Activated naive CD4-positive, alpha-beta T cell treated with anti-CD3 and anti-CD28 coated beads, Interleukin-2, amount 50 U/mL, for 72 hours (primary cell): ENCODE measurements around the gene CCNA2. TPM values are rescaled to one million over a fixed set of nuclear protein-coding genes. Genes with fewer than 3 reads are reported as not detected.

Source experiments
- ATAC-seq, 2 donors: fragments of 150-1000 bp; cut with Tn5 transposase; 2 replicates each; pipeline ENCODE4 v1.10.0; 2021; ENCODE audit warnings: mild to moderate bottlenecking in 2 of 2, moderate library complexity in 2 of 2
- DNase-seq, 2 donors: peaks; one replicate each; pipeline ENCODE4 v3.0.0; 2021 to 2022; ENCODE audit warnings: low spot score in 2 of 2
- H3K27ac Mint-ChIP-seq, 2 donors: one replicate each; pipeline ENCODE4 v1.8.0; 2022; ENCODE audit warnings: mild to moderate bottlenecking in 2 of 2, mixed read lengths in 2 of 2
- H3K36me3 Mint-ChIP-seq, 2 donors: one replicate each; pipeline ENCODE4 v1.8.0; 2022; ENCODE audit warnings: mixed read lengths in 2 of 2
- H3K9me3 Mint-ChIP-seq, 2 donors: one replicate each; pipeline ENCODE4 v1.8.0; 2022; ENCODE audit warnings: mixed read lengths in 2 of 2
- total RNA-seq, 2 donors: library from RNA; stranded (reverse); gene quantifications; one replicate each; pipeline ENCODE4 v1.2.3, GENCODE V29; 2022

Gene CCNA2
- total RNA-seq, 2 donors from 2014 or later = 105 to 125 TPM

DNA sequence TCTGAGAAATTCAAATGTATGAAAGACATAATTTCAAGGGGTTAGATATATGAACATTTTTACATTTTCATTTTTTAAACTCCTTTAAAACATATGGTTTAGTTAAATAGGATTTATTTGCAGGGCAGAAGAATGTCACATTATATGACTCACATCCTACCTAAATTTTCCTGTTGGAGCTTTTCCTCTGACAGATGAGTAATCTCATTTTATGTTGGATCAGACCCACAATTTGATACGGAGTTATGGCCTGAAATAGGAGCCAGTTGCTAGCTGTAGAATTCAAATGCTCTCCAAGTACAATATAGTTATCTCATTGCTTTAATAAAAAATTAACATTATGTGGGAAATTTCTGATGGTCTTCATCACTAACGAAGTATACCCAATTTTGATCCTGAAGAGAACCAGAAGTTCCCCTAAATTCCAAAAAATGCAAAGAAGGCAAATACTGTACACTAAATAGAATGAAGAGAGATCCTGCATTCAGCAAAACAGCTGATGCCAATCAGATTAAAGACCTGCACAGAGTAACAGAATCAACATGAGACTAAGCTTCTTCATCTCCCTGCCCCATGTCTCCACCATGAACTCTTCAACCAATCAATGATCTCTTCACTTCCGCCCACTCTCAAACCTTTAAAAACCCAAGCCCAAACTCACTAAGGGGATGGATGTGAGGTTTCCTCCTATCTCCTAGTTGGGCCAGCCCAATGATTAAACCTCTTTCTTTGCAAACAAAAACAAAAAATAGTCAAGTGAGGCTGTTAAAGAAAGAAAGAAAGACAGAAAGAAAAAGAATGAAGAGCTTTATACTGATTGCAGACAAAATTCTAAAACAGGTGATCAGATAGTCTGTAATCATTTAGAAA lies 33.5 kb downstream of the CCNA2 start:
- ATAC-seq = no peak
- Mint-ChIP-seq H3K27ac (no peak overlapping the region), H3K9me3 (no peaks in the 10 kb centered on the region)

DNA sequence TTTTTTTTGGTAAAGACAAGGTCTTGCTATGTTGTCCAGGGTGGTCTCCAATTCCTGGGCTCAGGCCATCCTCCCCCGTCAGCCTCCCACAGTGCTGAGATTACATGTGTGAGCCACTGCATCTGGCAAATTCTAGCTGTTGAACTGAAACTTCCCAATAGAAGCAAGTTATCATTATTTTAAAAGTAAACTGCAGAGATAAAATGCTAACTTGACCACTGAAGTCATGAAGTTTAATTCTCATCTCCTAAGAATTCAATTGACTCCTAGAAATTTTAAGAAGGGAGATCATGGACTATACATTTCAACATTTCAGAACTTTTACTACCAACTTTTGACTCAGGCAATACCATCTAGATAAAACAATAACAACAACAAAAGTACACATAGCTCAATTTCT lies 34.2 kb downstream of the CCNA2 start:
- no peak for DNase-seq
- H3K9me3 Mint-ChIP-seq = no peaks in the 10 kb centered on the region
- no peak for ATAC-seq
- H3K36me3 Mint-ChIP-seq = no peaks in the 10 kb centered on the region
- H3K27ac Mint-ChIP-seq = no peak overlapping the region

More for the DNA sequence above, 33.5 kb downstream of the CCNA2 start:
- DNase-seq = no peak
- H3K36me3 Mint-ChIP-seq = no peaks in the 10 kb centered on the region

DNA sequence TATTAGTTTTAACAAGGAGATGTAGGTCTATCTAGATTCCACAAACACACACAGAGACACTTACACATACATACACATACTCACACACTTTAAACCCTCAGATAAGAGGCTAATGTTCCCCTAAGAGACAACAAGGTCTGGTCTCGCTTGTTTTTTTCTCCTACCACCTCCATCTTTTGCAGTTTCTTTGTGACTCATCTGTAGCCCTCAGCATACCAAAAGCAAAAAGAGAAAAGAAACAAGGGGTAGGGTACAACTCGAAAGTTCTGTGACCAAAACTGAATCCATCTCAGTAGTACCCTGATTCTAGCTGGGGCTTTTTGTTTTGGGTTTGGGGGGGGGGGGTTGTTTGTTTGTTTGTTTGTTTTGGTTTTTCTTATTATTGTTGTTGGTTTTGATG lies 34.8 kb downstream of the CCNA2 start:
- Mint-ChIP-seq H3K9me3 (peaks cover 0 to 2% of the 10 kb centered on the region in 2 donors), H3K36me3 (peaks cover 0 to under 1% of the 10 kb centered on the region in 2 donors), H3K27ac (no peak overlapping the region)
- ATAC-seq (peak in 1 of 2 donors; percentile 80), DNase-seq (no peak)

DNA sequence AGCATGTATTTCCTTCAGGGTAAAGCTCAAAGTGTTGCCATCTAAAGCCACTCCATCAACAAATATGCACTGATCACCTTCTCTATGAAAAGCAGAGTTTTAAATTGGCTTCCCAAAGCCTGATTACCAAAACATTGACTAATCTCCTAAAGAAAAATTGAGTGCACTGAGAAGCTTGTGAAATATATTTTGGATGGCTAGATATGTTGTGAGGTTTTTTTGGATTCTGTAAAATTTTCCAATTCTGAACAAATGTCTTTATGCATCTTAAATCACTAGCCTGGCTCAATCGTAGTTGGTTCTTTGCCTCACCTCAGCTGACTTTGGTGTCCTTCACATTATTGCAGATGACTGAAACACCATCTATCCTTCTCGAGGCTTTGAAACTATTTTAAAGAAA lies 37.5 kb downstream of the CCNA2 start:
- H3K36me3 Mint-ChIP-seq = peaks cover 0 to 4% of the 10 kb centered on the region in 2 donors
- DNase-seq (no peak), ATAC-seq (no peak)
- H3K9me3 Mint-ChIP-seq = peaks cover 0 to 4% of the 10 kb centered on the region in 2 donors
- no peak overlapping the region for H3K27ac Mint-ChIP-seq

DNA sequence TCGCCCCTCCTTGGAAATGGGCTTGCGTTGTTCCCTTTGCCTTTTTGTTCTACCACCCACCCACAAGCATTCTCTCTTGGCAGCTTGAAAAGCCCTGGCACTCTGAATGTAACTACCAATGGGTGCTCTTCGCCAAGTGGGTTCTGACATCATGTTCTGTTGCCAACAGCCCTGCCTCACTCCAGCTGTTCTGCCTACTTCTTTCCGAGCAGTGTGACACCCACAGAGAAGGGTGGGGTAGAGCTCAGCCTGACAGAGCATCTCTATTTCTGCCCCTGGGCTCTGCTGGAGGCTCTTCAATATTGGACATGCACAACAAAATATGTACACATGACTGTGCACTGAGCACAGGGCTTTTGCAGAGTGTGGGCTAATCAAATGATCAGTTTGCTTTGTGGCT lies 38.2 kb downstream of the CCNA2 start:
- Mint-ChIP-seq H3K27ac (no peak overlapping the region), H3K36me3 (peaks cover 0 to 4% of the 10 kb centered on the region in 2 donors), H3K9me3 (peaks cover 0 to 4% of the 10 kb centered on the region in 2 donors)
- ATAC-seq (no peak), DNase-seq (no peak)

DNA sequence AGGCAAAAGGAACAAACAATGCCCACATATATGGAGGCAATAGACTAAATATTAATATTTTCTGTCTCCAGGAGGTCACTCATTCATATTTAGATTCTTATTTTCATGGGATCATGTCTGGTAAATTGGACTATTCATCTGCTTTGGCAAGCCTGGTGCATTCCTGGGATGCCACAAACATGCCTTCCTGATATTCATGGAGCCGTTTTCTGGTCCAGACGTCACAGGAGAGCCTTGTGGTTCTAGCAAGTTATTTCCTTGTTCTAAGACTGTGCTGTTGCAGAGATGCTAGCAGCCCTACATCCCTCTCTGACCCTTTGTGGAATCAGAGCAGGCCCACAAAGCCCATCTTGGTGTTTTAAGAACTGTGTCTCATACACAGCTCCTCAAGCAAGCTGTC lies 38.7 kb downstream of the CCNA2 start:
- ATAC-seq (no peak), DNase-seq (no peak)
- H3K27ac Mint-ChIP-seq = no peak overlapping the region
- H3K36me3 Mint-ChIP-seq = peaks cover 0 to 4% of the 10 kb centered on the region in 2 donors
- peaks cover 0 to 4% of the 10 kb centered on the region in 2 donors for H3K9me3 Mint-ChIP-seq

DNA sequence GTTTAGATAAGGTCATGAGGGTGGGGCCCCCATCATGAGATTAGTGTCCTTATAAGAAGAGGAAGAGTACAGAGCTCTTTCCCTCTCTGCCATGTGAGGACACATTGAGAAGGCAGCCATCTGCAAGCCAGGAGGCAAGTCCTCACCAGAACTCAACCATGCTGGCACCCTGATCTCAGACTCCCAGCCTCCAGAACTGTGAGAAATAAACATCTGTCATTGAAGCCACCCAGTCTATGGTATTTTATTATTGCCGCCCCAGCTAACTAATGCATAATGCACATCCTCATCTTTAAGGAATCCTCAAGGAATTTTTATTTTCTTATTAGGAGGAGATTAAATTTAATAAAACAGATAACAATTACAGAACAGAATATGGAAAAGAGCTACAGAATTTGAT lies 39.3 kb downstream of the CCNA2 start:
- H3K36me3 Mint-ChIP-seq = peaks cover 0 to 4% of the 10 kb centered on the region in 2 donors
- DNase-seq (no peak), ATAC-seq (no peak)
- peaks cover 0 to 4% of the 10 kb centered on the region in 2 donors for H3K9me3 Mint-ChIP-seq
- H3K27ac Mint-ChIP-seq = no peak overlapping the region

DNA sequence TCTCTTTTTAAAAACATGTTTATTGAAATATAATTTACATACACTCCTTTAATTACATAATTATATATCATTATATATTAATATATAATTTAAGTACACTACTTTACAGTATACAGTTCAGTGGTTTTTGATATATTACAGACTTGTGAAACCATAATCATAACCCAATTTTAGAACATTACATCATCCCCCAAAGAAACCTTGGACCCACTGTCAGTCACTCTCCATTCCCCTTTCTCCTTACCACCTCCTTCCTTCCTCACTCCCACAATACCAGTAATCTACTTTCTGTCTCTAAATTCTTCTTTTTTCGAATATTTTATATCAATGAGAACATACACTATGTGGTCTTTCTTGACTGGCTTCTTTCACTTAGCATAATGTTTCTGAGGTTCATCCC lies 40.5 kb downstream of the CCNA2 start:
- DNase-seq = no peak
- peaks cover 0 to 4% of the 10 kb centered on the region in 2 donors for H3K36me3 Mint-ChIP-seq
- no peak for ATAC-seq
- no peak overlapping the region for H3K27ac Mint-ChIP-seq
- H3K9me3 Mint-ChIP-seq = peaks cover 0 to 4% of the 10 kb centered on the region in 2 donors

DNA sequence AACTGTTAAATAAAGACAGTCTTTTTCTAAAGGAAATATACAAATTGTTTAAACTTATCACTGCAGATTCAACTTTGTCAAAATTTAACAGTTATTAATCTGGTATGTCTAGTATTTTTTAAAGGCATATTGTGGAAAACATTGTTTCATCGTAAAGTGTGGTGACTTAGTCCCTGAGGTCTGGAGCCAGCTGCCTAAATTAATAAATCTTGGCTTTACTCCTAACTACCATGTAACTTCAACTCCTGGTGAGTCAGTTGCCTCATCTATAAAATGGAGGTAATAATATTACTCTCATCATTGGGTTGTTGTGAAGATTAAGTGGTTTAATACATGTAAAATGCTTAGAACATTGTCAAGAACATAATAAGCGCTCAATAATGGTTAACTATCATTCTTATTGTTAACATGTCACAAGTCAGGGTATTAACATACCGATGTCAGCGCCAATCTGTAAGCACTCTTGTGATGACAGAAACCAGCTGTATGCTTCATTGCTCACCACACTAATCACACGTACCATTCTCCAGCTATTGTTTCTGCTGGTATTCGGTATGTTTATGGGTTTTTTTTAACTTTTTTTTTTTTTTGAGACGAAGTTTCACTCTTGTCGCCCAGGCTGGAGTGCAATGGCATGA lies 44.6 kb downstream of the CCNA2 start:
- no peak overlapping the region for H3K27ac Mint-ChIP-seq
- peaks cover 0 to 4% of the 10 kb centered on the region in 2 donors for H3K36me3 Mint-ChIP-seq
- peaks cover 0 to 4% of the 10 kb centered on the region in 2 donors for H3K9me3 Mint-ChIP-seq
- DNase-seq (no peak), ATAC-seq (no peak)

DNA sequence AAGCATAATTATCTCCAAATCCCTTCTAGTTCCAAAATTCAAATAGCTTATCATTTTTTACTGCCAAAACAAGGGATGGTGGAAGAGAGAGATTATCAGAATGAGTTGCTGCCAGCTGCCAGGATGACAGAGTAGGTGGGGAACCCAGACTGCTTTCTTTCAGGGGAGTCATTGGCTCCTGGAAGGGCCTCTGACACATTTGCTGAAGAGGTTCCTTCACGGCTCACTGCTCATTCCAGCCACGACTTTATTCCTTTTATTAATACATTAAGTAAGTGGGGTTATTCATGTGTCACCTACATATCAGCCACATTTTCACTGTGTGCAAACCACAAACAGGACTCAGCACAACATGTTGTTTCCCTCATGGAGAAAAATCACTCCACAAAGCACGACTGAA lies 46.1 kb downstream of the CCNA2 start:
- Mint-ChIP-seq H3K27ac (no peak overlapping the region), H3K9me3 (no peaks in the 10 kb centered on the region), H3K36me3 (no peaks in the 10 kb centered on the region)
- DNase-seq (no peak), ATAC-seq (peak in 1 of 2 donors; percentile 32)

DNA sequence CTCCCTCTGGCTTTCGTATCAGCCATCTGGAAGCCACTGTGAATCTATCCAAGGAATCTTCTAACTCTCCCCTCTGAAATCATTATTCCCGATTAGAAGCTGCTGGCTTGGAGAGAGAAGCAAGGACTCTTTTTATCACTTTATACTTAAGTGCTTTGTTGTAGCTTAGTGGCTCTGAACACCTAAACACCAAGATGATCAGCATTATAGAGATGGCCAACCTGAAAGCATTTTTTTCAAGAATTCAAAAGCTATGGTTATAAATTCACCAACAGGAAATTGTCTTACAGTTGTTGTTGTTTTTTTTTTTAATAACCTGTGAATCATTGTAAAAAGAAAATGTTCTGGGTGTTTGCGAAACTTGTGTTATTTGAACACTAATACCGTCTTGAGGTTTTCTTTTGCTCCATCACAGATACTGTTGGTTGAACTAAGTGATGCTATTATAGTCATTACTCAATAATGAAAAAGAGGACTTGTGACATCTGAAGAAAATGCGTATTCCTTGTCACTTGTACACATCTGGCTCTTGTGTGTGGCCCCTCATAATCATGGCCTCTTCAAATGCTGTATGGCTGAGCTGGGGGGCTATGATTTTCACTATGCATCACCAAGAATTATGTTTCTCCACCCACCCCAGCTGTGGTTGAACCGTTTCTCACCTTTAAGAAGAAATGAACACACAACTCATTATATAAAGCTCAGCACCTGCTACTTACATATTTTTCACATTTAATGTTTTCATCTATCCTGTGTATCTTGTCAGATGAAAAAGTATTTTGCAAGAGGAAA lies 46.9 kb downstream of the CCNA2 start:
- ATAC-seq (no peak), DNase-seq (no peak)
- Mint-ChIP-seq H3K27ac (no peak overlapping the region), H3K9me3 (no peaks in the 10 kb centered on the region), H3K36me3 (no peaks in the 10 kb centered on the region)

DNA sequence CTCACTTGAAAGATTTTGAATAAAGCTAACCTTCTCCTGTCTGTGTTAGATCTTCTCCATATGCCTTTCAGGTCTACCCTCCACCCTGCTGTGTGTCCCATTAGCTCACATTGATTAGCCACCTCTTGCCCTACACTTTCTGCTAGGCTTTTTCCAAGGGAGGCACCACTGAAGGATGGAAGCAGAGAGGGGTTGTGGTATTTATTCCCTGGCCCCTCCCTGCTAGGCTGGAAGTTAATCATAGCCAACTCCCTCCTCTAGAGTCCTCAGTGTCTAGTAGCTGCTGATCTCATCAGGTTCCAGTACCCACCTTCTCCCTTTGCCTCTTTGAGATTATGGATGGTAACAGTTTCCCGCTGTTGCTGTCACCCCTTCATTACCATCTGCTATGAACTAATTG lies 49.8 kb downstream of the CCNA2 start:
- no peak for DNase-seq
- no peak for ATAC-seq
- H3K27ac Mint-ChIP-seq = no peak overlapping the region
- H3K9me3 Mint-ChIP-seq = no peaks in the 10 kb centered on the region
- no peaks in the 10 kb centered on the region for H3K36me3 Mint-ChIP-seq

DNA sequence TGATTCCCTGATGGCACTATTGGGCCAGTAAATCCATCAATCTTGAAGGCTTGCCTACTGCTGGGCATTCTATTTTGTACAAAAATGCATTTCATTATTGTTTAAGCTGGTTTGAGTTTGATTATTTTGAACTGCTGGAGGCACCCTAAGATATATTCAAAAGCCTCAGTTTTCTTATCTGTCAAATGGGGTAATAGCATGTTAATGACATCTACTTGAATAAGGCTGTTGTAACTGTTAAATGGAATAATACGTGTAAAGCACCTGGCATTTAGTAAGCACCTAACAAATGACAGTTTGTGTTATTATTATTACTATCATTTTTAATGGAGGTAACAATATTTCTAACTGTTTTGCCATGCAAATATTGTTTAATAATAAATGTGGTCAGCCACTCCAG lies 51.8 kb downstream of the CCNA2 start:
- H3K27ac Mint-ChIP-seq = no peak overlapping the region
- no peak for ATAC-seq
- no peaks in the 10 kb centered on the region for H3K9me3 Mint-ChIP-seq
- no peak for DNase-seq
- no peaks in the 10 kb centered on the region for H3K36me3 Mint-ChIP-seq

DNA sequence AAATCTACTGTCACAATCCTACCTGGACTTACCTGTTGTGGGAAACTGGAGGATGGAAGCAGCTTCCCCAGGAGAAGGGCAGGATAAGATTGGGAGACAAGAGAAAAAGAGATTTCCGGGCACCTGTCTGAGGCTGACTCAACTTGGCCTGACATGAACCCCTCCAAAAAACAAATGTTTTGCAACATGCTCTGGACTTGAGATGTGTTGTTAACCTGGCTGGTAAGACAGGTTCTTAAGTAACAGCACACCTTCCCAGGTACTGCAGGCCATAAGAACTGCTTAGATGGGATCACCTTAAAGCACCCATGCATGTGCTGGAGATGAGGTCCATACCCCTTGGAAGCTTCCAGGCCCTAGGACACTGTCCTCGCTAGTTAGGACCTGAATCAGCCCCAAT lies 54.3 kb downstream of the CCNA2 start:
- DNase-seq (no peak), ATAC-seq (no peak)
- H3K9me3 Mint-ChIP-seq = no peaks in the 10 kb centered on the region
- H3K36me3 Mint-ChIP-seq = peaks cover 0 to 5% of the 10 kb centered on the region in 2 donors
- no peak overlapping the region for H3K27ac Mint-ChIP-seq

DNA sequence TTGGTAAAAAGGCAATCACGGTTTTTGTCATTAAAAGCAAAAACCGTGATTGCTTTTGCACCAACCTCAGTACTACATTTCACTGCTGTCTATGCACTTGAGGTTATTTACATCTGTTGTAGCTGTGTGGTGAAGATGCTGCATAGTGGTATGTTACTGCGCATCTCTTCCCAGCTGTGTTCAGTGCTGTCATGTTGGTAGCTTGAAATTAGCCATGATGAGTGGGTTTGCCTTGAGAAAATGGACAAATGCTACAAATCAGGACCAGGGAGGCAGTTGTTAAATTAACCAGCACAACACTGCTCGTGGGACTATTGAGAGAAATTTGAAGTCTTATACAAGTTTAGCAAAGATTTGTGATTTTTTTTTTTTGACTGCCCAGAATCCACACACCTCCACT lies 56.5 kb downstream of the CCNA2 start:
- Mint-ChIP-seq H3K36me3 (peaks cover 7 to 11% of the 10 kb centered on the region in 2 donors), H3K9me3 (no peaks in the 10 kb centered on the region), H3K27ac (no peak overlapping the region)
- DNase-seq = no peak
- ATAC-seq = no peak
